ENCODE results near the gene ASAP2.

The ASAP2 gene

GRCh38 chr2:9330612-9331270 is 124.1 kb downstream of the ASAP2 start:
- no peak for DNase-seq

- no peak for DNase-seq
These were observed 125.1 kb downstream of the ASAP2 start for GRCh38 chr2:9331704-9332103.

GRCh38 chr2:9332136-9332852 is 125.7 kb downstream of the ASAP2 start:
- DNase-seq = no peak

GRCh38 chr2:9332853-9333245 is 126.2 kb downstream of the ASAP2 start:
- no peak for DNase-seq

GRCh38 chr2:9333591-9334171 is 127.1 kb downstream of the ASAP2 start:
- DNase-seq = no peak

- no peak for DNase-seq
These were observed 128.1 kb downstream of the ASAP2 start for GRCh38 chr2:9334761-9335160.

GRCh38 chr2:9335322-9335832 is 128.8 kb downstream of the ASAP2 start:
- no peak for DNase-seq

- DNase-seq = no peak
These were observed 129.6 kb downstream of the ASAP2 start for GRCh38 chr2:9336241-9336575.

GRCh38 chr2:9336576-9337314 is 130.1 kb downstream of the ASAP2 start:
- no peak for DNase-seq

- no peak for DNase-seq
These were observed 131.3 kb downstream of the ASAP2 start for GRCh38 chr2:9337901-9338300.

GRCh38 chr2:9341337-9341887 is 134.8 kb downstream of the ASAP2 start:
- no peak for DNase-seq

GRCh38 chr2:9342659-9343058 is 136.0 kb downstream of the ASAP2 start:
- no peak for DNase-seq

- DNase-seq = no peak
These were observed 136.9 kb downstream of the ASAP2 start for GRCh38 chr2:9343524-9343923.

- DNase-seq = no peak
These were observed 137.8 kb downstream of the ASAP2 start for GRCh38 chr2:9344434-9344833.

GRCh38 chr2:9345343-9345742 is 138.7 kb downstream of the ASAP2 start:
- DNase-seq = no peak

GRCh38 chr2:9345997-9346396 is 139.4 kb downstream of the ASAP2 start:
- no peak for DNase-seq

GRCh38 chr2:9346885-9347284 is 140.3 kb downstream of the ASAP2 start:
- DNase-seq = no peak

GRCh38 chr2:9347411-9347881 is 140.8 kb downstream of the ASAP2 start:
- DNase-seq = no peak

- DNase-seq = no peak
These were observed 147.7 kb downstream of the ASAP2 start for GRCh38 chr2:9354318-9354717.

- no peak for DNase-seq
These were observed 148.7 kb downstream of the ASAP2 start for GRCh38 chr2:9355270-9355669.

GRCh38 chr2:9355716-9356115 is 149.1 kb downstream of the ASAP2 start:
- DNase-seq = no peak

- DNase-seq = no peak
These were observed 149.6 kb downstream of the ASAP2 start for GRCh38 chr2:9356261-9356660.

GRCh38 chr2:9358846-9359245 is 152.2 kb downstream of the ASAP2 start:
- no peak for DNase-seq
